H1 (cell line): ENCODE data around the gene ATXN7L3. TPM values are rescaled to one million over a fixed set of nuclear protein-coding genes. Genes with fewer than 3 reads are reported as not detected.

ENCODE experiments used
- GTF2F1 ChIP-seq: IDR thresholded peaks from 2 replicates; pipeline ENCODE4 v1.6.1; 2012; ENCODE audit warnings: low read depth, low read length, improper control_type of control experiment, borderline replicate concordance
- SIX5 ChIP-seq: IDR thresholded peaks from 2 replicates; pipeline ENCODE4 v1.6.1; 2011; ENCODE audit warnings: mild to moderate bottlenecking, low read depth, low read length
- TEAD4 ChIP-seq: IDR thresholded peaks from 2 replicates; pipeline ENCODE4 v1.6.1; 2012; ENCODE audit warnings: low read depth, low read length, inconsistent platforms, mixed read lengths
- YY1 ChIP-seq: IDR thresholded peaks from 2 replicates; pipeline ENCODE4 v1.6.1; 2011; ENCODE audit warnings: low read depth, mild to moderate bottlenecking, low read length
- polyA plus RNA-seq, 7 experiments: library from polyadenylated mRNA; depleted of rRNA in 3 of 7; stranded (reverse) in 5 of 7; unstranded in 2 of 7; fragments of >200 nt in 5 of 7; fragments of 200-250 nt in 2 of 7; gene quantifications; 1 replicate in 5 of 7; 2 replicates in 1 of 7; 4 replicates in 1 of 7; pipeline versions ENCODE4 v1.2.1 to v1.2.3, GENCODE V29; 2011 to 2013; ENCODE audit warnings: missing spikeins in 2 of 7, mixed read lengths in 2 of 7
- total RNA-seq: library from RNA; stranded (reverse); fragmentation: NEBNext Ultra II Directional; extraction: Animal tissue kit (Norgen Biotek cat#: 25700); gene quantifications from 2 replicates; pipeline ENCODE4 v1.2.1, GENCODE V29; 2021

ATXN7L3 gene
- total and polyA plus RNA-seq, 2 of the 8 experiments (the other 6 are each of a cell fraction or from before 2014, with no cell fraction given) = 53.7 to 103 TPM

DNA sequence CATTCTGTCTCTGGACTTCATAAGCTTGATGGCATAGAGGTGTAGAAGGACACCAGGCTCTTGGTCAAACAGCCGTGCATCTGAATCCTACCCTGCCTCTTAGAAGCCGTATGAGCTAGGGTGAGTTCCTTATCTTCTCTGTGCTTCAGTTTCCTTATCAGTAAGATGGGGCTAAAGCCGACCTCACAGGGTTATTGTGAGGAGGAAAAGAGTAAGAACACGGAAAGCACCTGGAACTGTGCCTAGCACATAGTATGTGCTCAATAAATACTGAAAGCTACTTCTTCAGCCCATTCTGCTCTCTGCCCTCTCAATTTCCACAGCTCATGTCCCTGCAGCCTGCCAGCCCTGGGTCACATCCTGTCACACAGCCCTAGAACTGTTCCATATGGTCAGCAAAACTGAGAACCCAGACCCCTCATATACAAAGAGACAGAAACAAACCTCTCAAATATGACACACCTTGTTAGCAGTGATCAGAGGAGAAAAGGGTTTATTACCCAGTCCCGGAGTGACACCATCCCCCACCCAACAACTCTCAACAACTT is 36.8 kb upstream of the ATXN7L3 start (continued):
- TF ChIP-seq TEAD4 (no peak), SIX5 (no peak), GTF2F1 (no peak), YY1 (no peak)
